H1 (cell line): ENCODE measurements around the gene GGN. TPM values are rescaled to one million over a fixed set of nuclear protein-coding genes. Genes with fewer than 3 reads are reported as not detected.
A peak's percentile ranks its signal among the peaks of the same experiment; 100 is the strongest.

Source experiments
- ATF2 ChIP-seq: IDR thresholded peaks from 2 replicates; pipeline ENCODE4 v1.6.1; 2012; ENCODE audit warnings: low read length, inconsistent platforms
- BCL11A ChIP-seq, 2 experiments: IDR thresholded peaks; one replicate each; pipeline ENCODE4 v1.6.1; 2011; ENCODE audit warnings: low read depth in 2 of 2, low read length in 2 of 2, mild to moderate bottlenecking in 2 of 2
- CEBPB ChIP-seq: IDR thresholded peaks from 2 replicates; pipeline ENCODE4 v1.6.1; 2012; ENCODE audit warnings: low read depth, low read length
- CREB1 ChIP-seq: IDR thresholded peaks from 2 replicates; pipeline ENCODE4 v1.6.1; 2012; ENCODE audit warnings: inconsistent platforms
- CTBP2 ChIP-seq: IDR thresholded peaks from 2 replicates; pipeline ENCODE4 v1.7.0; 2011; ENCODE audit warnings: borderline replicate concordance, mild to moderate bottlenecking, moderate library complexity, mixed read lengths, low read length; ENCODE audit not compliant: insufficient read depth, insufficient read length
- EGR1 ChIP-seq: IDR thresholded peaks from 2 replicates; pipeline ENCODE4 v1.6.1; 2011; ENCODE audit warnings: low read depth, low read length, borderline replicate concordance
- EP300 ChIP-seq, 2 experiments: IDR thresholded peaks; 1 replicate in 1 of 2; 2 replicates in 1 of 2; pipeline ENCODE4 v1.6.1; 2011 to 2012; ENCODE audit warnings: low read depth in 2 of 2, low read length in 2 of 2, mild to moderate bottlenecking in 2 of 2, borderline replicate concordance in 1 of 2, inconsistent platforms in 1 of 2, moderate library complexity in 1 of 2
- EZH2 ChIP-seq: fragments of 200-600 bp; sonication (generic); IDR thresholded peaks from 2 replicates; pipeline ENCODE4 v1.7.1; 2012; ENCODE audit warnings: low read depth, mild to moderate bottlenecking, moderate library complexity, low read length, inconsistent platforms; ENCODE audit not compliant: severe bottlenecking
- HDAC6 ChIP-seq: IDR thresholded peaks from one replicate; pipeline ENCODE4 v1.7.1; 2012; ENCODE audit warnings: low read depth, mild to moderate bottlenecking, inconsistent platforms, low read length, moderate library complexity
- KDM4A ChIP-seq: IDR thresholded peaks from one replicate; pipeline ENCODE4 v1.7.1; 2012; ENCODE audit warnings: low read depth, mild to moderate bottlenecking, moderate library complexity, low read length, inconsistent platforms; ENCODE audit not compliant: severe bottlenecking
- MAX ChIP-seq: IDR thresholded peaks from 2 replicates; pipeline ENCODE4 v1.6.1; 2012; ENCODE audit warnings: inconsistent platforms
- NANOG ChIP-seq: IDR thresholded peaks from 2 replicates; pipeline ENCODE4 v1.6.1; 2011; ENCODE audit warnings: low read length, low read depth, mild to moderate bottlenecking, inconsistent platforms; ENCODE audit not compliant: insufficient read depth, poor library complexity, severe bottlenecking
- NRF1 ChIP-seq: IDR thresholded peaks from 2 replicates; pipeline ENCODE4 v1.6.1; 2011; ENCODE audit warnings: mild to moderate bottlenecking, low read depth, low read length, improper control_type of control experiment
- PHF8 ChIP-seq: fragments of 200-600 bp; sonication (generic); conservative IDR thresholded peaks from 2 replicates; pipeline ENCODE4 v1.7.1; 2012; ENCODE audit warnings: low read depth, mild to moderate bottlenecking, inconsistent platforms, low read length, moderate library complexity
- POLR2AphosphoS5 ChIP-seq: IDR thresholded peaks from 2 replicates; pipeline ENCODE4 v1.6.1; 2011; ENCODE audit warnings: low read depth, low read length
- RBBP5 ChIP-seq: IDR thresholded peaks from 2 replicates; pipeline ENCODE4 v1.7.1; 2012; ENCODE audit warnings: low read depth, mild to moderate bottlenecking, inconsistent platforms, low read length, moderate library complexity, borderline replicate concordance
- SIX5 ChIP-seq: IDR thresholded peaks from 2 replicates; pipeline ENCODE4 v1.6.1; 2011; ENCODE audit warnings: mild to moderate bottlenecking, low read depth, low read length
- SUZ12 ChIP-seq: fragments of 200-600 bp; sonication (generic); IDR thresholded peaks from 2 replicates; pipeline ENCODE4 v1.6.1; 2012; ENCODE audit warnings: mild to moderate bottlenecking, inconsistent platforms, low read length, moderate library complexity, mixed read lengths
- TAF1 ChIP-seq: IDR thresholded peaks from 2 replicates; pipeline ENCODE4 v1.6.1; 2011; ENCODE audit warnings: mild to moderate bottlenecking, low read depth, low read length
- TAF7 ChIP-seq: optimal IDR thresholded peaks from 2 replicates; pipeline ENCODE3; 2011; ENCODE audit warnings: low read depth, mild to moderate bottlenecking, inconsistent platforms, low read length, moderate library complexity, borderline replicate concordance
- TCF12 ChIP-seq: IDR thresholded peaks from 2 replicates; pipeline ENCODE4 v1.6.1; 2011; ENCODE audit warnings: low read depth, mild to moderate bottlenecking, low read length
- TEAD4 ChIP-seq: IDR thresholded peaks from 2 replicates; pipeline ENCODE4 v1.6.1; 2012; ENCODE audit warnings: low read depth, low read length, inconsistent platforms, mixed read lengths
- YY1 ChIP-seq: IDR thresholded peaks from 2 replicates; pipeline ENCODE4 v1.6.1; 2011; ENCODE audit warnings: low read depth, mild to moderate bottlenecking, low read length
- polyA plus RNA-seq, 7 experiments: library from polyadenylated mRNA; depleted of rRNA in 3 of 7; stranded (reverse) in 5 of 7; unstranded in 2 of 7; fragments of >200 nt in 5 of 7; fragments of 200-250 nt in 2 of 7; gene quantifications; 1 replicate in 5 of 7; 2 replicates in 1 of 7; 4 replicates in 1 of 7; pipeline versions ENCODE4 v1.2.1 to v1.2.3, GENCODE V29; 2011 to 2013; ENCODE audit warnings: missing spikeins in 2 of 7, mixed read lengths in 2 of 7
- total RNA-seq: library from RNA; stranded (reverse); fragmentation: NEBNext Ultra II Directional; extraction: Animal tissue kit (Norgen Biotek cat#: 25700); gene quantifications from 2 replicates; pipeline ENCODE4 v1.2.1, GENCODE V29; 2021

GGN gene
- total and polyA plus RNA-seq, 2 of the 8 experiments (the other 6 are each of a cell fraction or from before 2014, with no cell fraction given), result 0.47 to 1.2 TPM

GRCh38 chr19:38336638-38337359, 51.0 kb downstream of the GGN start (continued):
- no peak for TF ChIP-seq ATF2
- no peak for TF ChIP-seq TAF1
- TF ChIP-seq PHF8, result no peak
- TF ChIP-seq EP300 (IDR thresholded peaks at IDR 0.05; ENCODE audit: borderline replicate concordance in 1 of 2, low read depth in 2 of 2, low read length in 2 of 2), result no peak
- no peak for TF ChIP-seq TCF12
- TF ChIP-seq CTBP2, result no peak
- TF ChIP-seq BCL11A (IDR thresholded peaks at IDR 0.05; ENCODE audit: low read depth in 2 of 2, low read length in 2 of 2), result no peak
- no peak for TF ChIP-seq POLR2AphosphoS5
- TF ChIP-seq SIX5, result no peak
- TF ChIP-seq RBBP5, result no peak; the same call in 1 of the 2 replicates
- peak; percentile 14 for TF ChIP-seq KDM4A
- no peak for TF ChIP-seq HDAC6
- TF ChIP-seq CREB1, result no peak
- TF ChIP-seq NRF1, result no peak
- no peak for TF ChIP-seq EGR1
- no peak for TF ChIP-seq YY1
- no peak for TF ChIP-seq CEBPB
- TF ChIP-seq TAF7, result no peak
- no peak for TF ChIP-seq TEAD4
- TF ChIP-seq NANOG, result no peak
- no peak for TF ChIP-seq SUZ12
- TF ChIP-seq EZH2, result no peak
- peak; percentile 17; the same call in 1 of the 2 replicates for TF ChIP-seq MAX
- TF ChIP-seq, all 59 proteins: peak for 7
